ENCODE measurements around the gene GINS2. TPM values are rescaled to one million over a fixed set of nuclear protein-coding genes. Genes with fewer than 3 reads are reported as not detected.

Gene GINS2
- total and polyA plus RNA-seq, 2 donors (not counting 3 experiments of a cell fraction or from before 2014, with no cell fraction given): 10.4 to 24.1 TPM

- peaks cover 25% of the 10 kb centered on the region for H3K4me1 ChIP-seq (ENCODE audit: control insufficient read depth, extremely low read depth, insufficient read depth, low read length)
- CTCF ChIA-PET: interaction anchor here (1.0 to 8.1 kb wide), 15 partner anchors 10 to 601 kb away, joined by 3 to 119 read pairs (median 6); no protein-coding TSS in a partner anchor
- intact Hi-C loops (cut with micrococcal nuclease) (no loop called here), dilution Hi-C loops (cut with MboI; ENCODE audit: extremely low pct_ligation_motif_present, low sequenced_read_pairs) (no loop called here)
- FAIRE-seq (no peak), DNase-seq (ENCODE audit: low read depth, low spot score) (no peak)
- no peak overlapping the region for H3K4me3 ChIP-seq (replicated peaks in 1 of 3; ENCODE audit: insufficient read depth in 1 of 3, low read depth in 1 of 3, low read length in 3 of 3)
- BruUV-seq (replicated peaks): no TSS peak
- POLR2A ChIA-PET: no interaction called here
- H3K36me3 ChIP-seq (ENCODE audit: control insufficient read depth in 2 of 2, extremely low read depth in 1 of 2, insufficient read depth in 2 of 2, low read length in 2 of 2): no peaks in the 10 kb centered on the region
- TF ChIP-seq POLR2AphosphoS5 (IDR thresholded peaks at IDR 0.05; ENCODE audit: insufficient read depth, low read depth, low read length): no peak
- no peak for TF ChIP-seq JUN (IDR thresholded peaks at IDR 0.05; ENCODE audit: borderline replicate concordance, insufficient read depth, insufficient read length, low read depth)
- no peak for TF ChIP-seq POLR2A (IDR thresholded peaks at IDR 0.05; ENCODE audit: low read depth, low read length)
- TF ChIP-seq FOS (IDR thresholded peaks at IDR 0.05; ENCODE audit: borderline replicate concordance, insufficient read depth, low read length): no peak
- H3K9me3 ChIP-seq (replicated peaks; ENCODE audit: control insufficient read depth, insufficient read depth, low read length): no peaks in the 10 kb centered on the region
- peaks cover 3% of the 10 kb centered on the region for H3K79me2 ChIP-seq (ENCODE audit: control insufficient read depth, insufficient read depth, low read length)
- H3K9me1 ChIP-seq (replicated peaks; ENCODE audit: control insufficient read depth, extremely low read depth, insufficient read depth, low read length): no peaks in the 10 kb centered on the region
- no peak overlapping the region for H3K4me2 ChIP-seq (ENCODE audit: insufficient read depth, low read length)
- no peaks in the 10 kb centered on the region for H4K20me1 ChIP-seq (replicated peaks; ENCODE audit: control insufficient read depth, extremely low read depth, insufficient read depth, low read length)
- H3K27ac ChIP-seq (ENCODE audit: insufficient read depth, low read depth, low read length): no peak overlapping the region
- no peak overlapping the region for H2AFZ ChIP-seq (ENCODE audit: low read depth, low read length)
- H3K27me3 ChIP-seq (ENCODE audit: control insufficient read depth in 2 of 2, insufficient read depth in 2 of 2, low read length in 2 of 2): no peaks in the 10 kb centered on the region
- no peak overlapping the region for H3K9ac ChIP-seq (replicated peaks; ENCODE audit: extremely low read depth, insufficient read depth, low read length)
These were observed 27.4 kb upstream of the GINS2 start for GRCh38 chr16:85716022-85716679.

- Histone ChIP-seq H2AFZ (ENCODE audit: low read depth, low read length) (no peak overlapping the region), H3K27me3 (ENCODE audit: control insufficient read depth in 2 of 2, insufficient read depth in 2 of 2, low read length in 2 of 2) (no peaks in the 10 kb centered on the region), H3K9ac (replicated peaks; ENCODE audit: extremely low read depth, insufficient read depth, low read length) (no peak overlapping the region), H3K4me3 (replicated peaks in 1 of 3; ENCODE audit: insufficient read depth in 1 of 3, low read depth in 1 of 3, low read length in 3 of 3) (no peak overlapping the region), H3K36me3 (ENCODE audit: control insufficient read depth in 2 of 2, extremely low read depth in 1 of 2, insufficient read depth in 2 of 2, low read length in 2 of 2) (no peaks in the 10 kb centered on the region), H4K20me1 (replicated peaks; ENCODE audit: control insufficient read depth, extremely low read depth, insufficient read depth, low read length) (no peaks in the 10 kb centered on the region), H3K9me1 (replicated peaks; ENCODE audit: control insufficient read depth, extremely low read depth, insufficient read depth, low read length) (no peaks in the 10 kb centered on the region), H3K27ac (ENCODE audit: insufficient read depth, low read depth, low read length) (no peak overlapping the region), H3K4me2 (ENCODE audit: insufficient read depth, low read length) (no peak overlapping the region), H3K4me1 (ENCODE audit: control insufficient read depth, extremely low read depth, insufficient read depth, low read length) (peaks cover 25% of the 10 kb centered on the region), H3K9me3 (replicated peaks; ENCODE audit: control insufficient read depth, insufficient read depth, low read length) (no peaks in the 10 kb centered on the region), H3K79me2 (ENCODE audit: control insufficient read depth, insufficient read depth, low read length) (peaks cover 3% of the 10 kb centered on the region)
- intact Hi-C loops (cut with micrococcal nuclease): no loop called here
- DNase-seq (ENCODE audit: low read depth, low spot score) (peak; percentile 60), FAIRE-seq (peak; percentile 28)
- dilution Hi-C loops (cut with MboI; ENCODE audit: extremely low pct_ligation_motif_present, low sequenced_read_pairs): no loop called here
- TF ChIP-seq EZH2 (IDR thresholded peaks at IDR 0.05; ENCODE audit: borderline replicate concordance, low read depth, low read length, severe bottlenecking) (no peak), POLR2A (IDR thresholded peaks at IDR 0.05; ENCODE audit: low read depth, low read length) (no peak), MAX (IDR thresholded peaks at IDR 0.05; ENCODE audit: insufficient read depth, insufficient read length) (no peak), JUN (IDR thresholded peaks at IDR 0.05; ENCODE audit: borderline replicate concordance, insufficient read depth, insufficient read length, low read depth) (no peak), GATA2 (IDR thresholded peaks at IDR 0.05; ENCODE audit: insufficient read depth, insufficient read length, low read depth, low read length) (no peak), CTCF (IDR thresholded peaks at IDR 0.05; ENCODE audit: extremely low read depth in 1 of 2, insufficient read depth in 1 of 2, low read depth in 1 of 2, low read length in 2 of 2) (no peak), MYC (IDR thresholded peaks at IDR 0.05; ENCODE audit: low read depth, low read length) (no peak), FOS (IDR thresholded peaks at IDR 0.05; ENCODE audit: borderline replicate concordance, insufficient read depth, low read length) (no peak), POLR2AphosphoS5 (IDR thresholded peaks at IDR 0.05; ENCODE audit: insufficient read depth, low read depth, low read length) (no peak)
- POLR2A ChIA-PET: interaction anchor here (0.5 to 0.6 kb wide), 2 partner anchors 21 to 30 kb away, joined by 4 to 5 read pairs; no protein-coding TSS in a partner anchor
- BruUV-seq (replicated peaks): no TSS peak
- CTCF ChIA-PET: interaction anchor here (1.0 to 8.1 kb wide), 12 partner anchors 9 to 601 kb away, joined by 3 to 119 read pairs (median 6); no protein-coding TSS in a partner anchor
These were observed 26.6 kb upstream of the GINS2 start for GRCh38 chr16:85715169-85716021.

All from endothelial cell of umbilical vein (primary cell).